SJSA1 (cell line): ENCODE measurements around the gene IGSF5. TPM values are rescaled to one million over a fixed set of nuclear protein-coding genes. Genes with fewer than 3 reads are reported as not detected.
"Not testable (repeated sequence)": the region's sequence is repeated elsewhere in the genome, so short reads cannot be mapped to it uniquely, and the experiment has no call there.

Experiments used
- DNase-seq, 2 experiments: peaks; one replicate each; pipeline ENCODE4 v3.0.0-alpha.2; 2015 to 2020; ENCODE audit warnings: low spot score in 2 of 2, low read depth in 1 of 2
- H3K27ac ChIP-seq: fragments of 250-450 bp; sonication (Bioruptor Pico); 2 replicates; pipeline ENCODE4 v1.5.1; 2020; ENCODE audit warnings: mild to moderate bottlenecking, moderate library complexity
- H3K27me3 ChIP-seq: fragments of 250-450 bp; sonication (Bioruptor Pico); replicated peaks from 2 replicates; pipeline ENCODE4 v1.5.1; 2020; ENCODE audit warnings: mild to moderate bottlenecking, moderate library complexity
- H3K36me3 ChIP-seq: fragments of 250-450 bp; sonication (Bioruptor Pico); 2 replicates; pipeline ENCODE4 v1.5.1; 2020; ENCODE audit warnings: mild to moderate bottlenecking
- H3K4me1 ChIP-seq: fragments of 250-450 bp; sonication (Bioruptor Pico); replicated peaks from 2 replicates; pipeline ENCODE4 v1.6.1; 2021; ENCODE audit warnings: mild to moderate bottlenecking
- H3K4me3 ChIP-seq: fragments of 250-450 bp; sonication (Bioruptor Pico); 2 replicates; pipeline ENCODE4 v1.5.1; 2020; ENCODE audit warnings: mild to moderate bottlenecking
- H3K9me3 ChIP-seq: fragments of 250-450 bp; sonication (Bioruptor Pico); replicated peaks from 2 replicates; pipeline ENCODE4 v1.5.1; 2020; ENCODE audit warnings: mild to moderate bottlenecking
- total RNA-seq: library from RNA; depleted of rRNA; stranded (reverse); fragments of >200 nt; shearing (Covaris generic); gene quantifications from 2 replicates; pipeline ENCODE4 v1.2.3, GENCODE V29; 2014; rRNA removed

Gene IGSF5
- total RNA-seq: not detected in 2 replicates

GRCh38 chr21:39744883-39745282 is at the start of gene IGSF5:
Gene IGSF5, plus strand, starts transcription at chr21:39745183. Its CDS starts 327 bp downstream, at chr21:39745510.
- not testable (repeated sequence) for H3K4me1 ChIP-seq, H3K36me3 ChIP-seq, DNase-seq, H3K27me3 ChIP-seq, H3K27ac ChIP-seq, H3K4me3 ChIP-seq, H3K9me3 ChIP-seq

GRCh38 chr21:39696196-39696595 is 48.8 kb upstream of the IGSF5 start:
- H3K4me1 ChIP-seq: no peaks in the 10 kb centered on the region
- DNase-seq: no peak

GRCh38 chr21:39696618-39697017 is 48.4 kb upstream of the IGSF5 start:
- no peaks in the 10 kb centered on the region for H3K9me3 ChIP-seq
- H3K27ac ChIP-seq: no peak overlapping the region
- H3K4me3 ChIP-seq: no peak overlapping the region
- H3K4me1 ChIP-seq: no peaks in the 10 kb centered on the region
- DNase-seq: no peak
- H3K27me3 ChIP-seq: no peaks in the 10 kb centered on the region
- no peaks in the 10 kb centered on the region for H3K36me3 ChIP-seq

More at GRCh38 chr21:39696196-39696595, 48.8 kb upstream of the IGSF5 start:
- H3K36me3 ChIP-seq: no peaks in the 10 kb centered on the region
- H3K9me3 ChIP-seq: no peaks in the 10 kb centered on the region
- no peak overlapping the region for H3K4me3 ChIP-seq
- no peaks in the 10 kb centered on the region for H3K27me3 ChIP-seq
- H3K27ac ChIP-seq: no peak overlapping the region

- no peaks in the 10 kb centered on the region for H3K36me3 ChIP-seq
- H3K9me3 ChIP-seq: no peaks in the 10 kb centered on the region; the same call in 1 of the 2 replicates
- H3K27me3 ChIP-seq: no peaks in the 10 kb centered on the region
- DNase-seq: no peak
- H3K27ac ChIP-seq: no peak overlapping the region
- H3K4me3 ChIP-seq: no peak overlapping the region
- H3K4me1 ChIP-seq: no peaks in the 10 kb centered on the region
Observed at GRCh38 chr21:39700318-39700717, 44.7 kb upstream of the IGSF5 start.

- Histone ChIP-seq H3K27me3 (no peaks in the 10 kb centered on the region), H3K4me1 (no peaks in the 10 kb centered on the region), H3K36me3 (no peaks in the 10 kb centered on the region), H3K4me3 (no peak overlapping the region), H3K9me3 (no peaks in the 10 kb centered on the region; the same call in 1 of the 2 replicates), H3K27ac (no peak overlapping the region)
- DNase-seq: no peak
Observed at GRCh38 chr21:39703578-39703977, 41.4 kb upstream of the IGSF5 start.

- Histone ChIP-seq H3K27ac (no peak overlapping the region), H3K4me1 (no peaks in the 10 kb centered on the region), H3K4me3 (no peak overlapping the region), H3K36me3 (no peaks in the 10 kb centered on the region), H3K9me3 (no peaks in the 10 kb centered on the region; the same call in 1 of the 2 replicates), H3K27me3 (no peaks in the 10 kb centered on the region)
- no peak for DNase-seq
Observed at GRCh38 chr21:39705849-39706248, 39.1 kb upstream of the IGSF5 start.

- Histone ChIP-seq H3K36me3 (no peaks in the 10 kb centered on the region), H3K27me3 (no peaks in the 10 kb centered on the region), H3K4me1 (no peaks in the 10 kb centered on the region), H3K27ac (no peak overlapping the region), H3K4me3 (no peak overlapping the region), H3K9me3 (no peaks in the 10 kb centered on the region; the same call in 1 of the 2 replicates)
- no peak for DNase-seq
Observed at GRCh38 chr21:39707316-39707715, 37.7 kb upstream of the IGSF5 start.

- no peaks in the 10 kb centered on the region for H3K4me1 ChIP-seq
- H3K36me3 ChIP-seq: no peaks in the 10 kb centered on the region
- no peak for DNase-seq
- no peak overlapping the region for H3K4me3 ChIP-seq
- H3K27ac ChIP-seq: no peak overlapping the region
- no peaks in the 10 kb centered on the region for H3K9me3 ChIP-seq
- no peaks in the 10 kb centered on the region for H3K27me3 ChIP-seq
Observed at GRCh38 chr21:39710866-39711265, 34.1 kb upstream of the IGSF5 start.

- Histone ChIP-seq H3K9me3 (no peaks in the 10 kb centered on the region), H3K4me3 (no peak overlapping the region), H3K27ac (no peak overlapping the region), H3K4me1 (no peaks in the 10 kb centered on the region), H3K36me3 (no peaks in the 10 kb centered on the region), H3K27me3 (no peaks in the 10 kb centered on the region)
- DNase-seq: no peak
Observed at GRCh38 chr21:39712273-39712672, 32.7 kb upstream of the IGSF5 start.

GRCh38 chr21:39712976-39713375 is 32.0 kb upstream of the IGSF5 start:
- Histone ChIP-seq H3K27me3 (no peaks in the 10 kb centered on the region), H3K27ac (no peak overlapping the region), H3K9me3 (no peaks in the 10 kb centered on the region), H3K36me3 (no peaks in the 10 kb centered on the region), H3K4me1 (no peaks in the 10 kb centered on the region), H3K4me3 (no peak overlapping the region)
- DNase-seq: no peak

- Histone ChIP-seq H3K27me3 (no peaks in the 10 kb centered on the region), H3K4me3 (no peak overlapping the region), H3K36me3 (no peaks in the 10 kb centered on the region), H3K9me3 (no peaks in the 10 kb centered on the region), H3K27ac (no peak overlapping the region), H3K4me1 (no peaks in the 10 kb centered on the region)
- no peak for DNase-seq
Observed at GRCh38 chr21:39713905-39714304, 31.1 kb upstream of the IGSF5 start.

GRCh38 chr21:39714331-39714730 is 30.7 kb upstream of the IGSF5 start:
- H3K9me3 ChIP-seq: no peaks in the 10 kb centered on the region
- no peaks in the 10 kb centered on the region for H3K27me3 ChIP-seq
- no peak overlapping the region for H3K27ac ChIP-seq
- H3K36me3 ChIP-seq: no peaks in the 10 kb centered on the region
- DNase-seq: no peak
- no peak overlapping the region for H3K4me3 ChIP-seq
- no peaks in the 10 kb centered on the region for H3K4me1 ChIP-seq

GRCh38 chr21:39715804-39716397 is 29.1 kb upstream of the IGSF5 start:
- Histone ChIP-seq H3K4me1 (no peaks in the 10 kb centered on the region), H3K27me3 (no peaks in the 10 kb centered on the region), H3K36me3 (no peaks in the 10 kb centered on the region), H3K4me3 (no peak overlapping the region), H3K9me3 (no peaks in the 10 kb centered on the region), H3K27ac (no peak overlapping the region)
- DNase-seq: peak; percentile 30 to 57

- Histone ChIP-seq H3K4me3 (no peak overlapping the region), H3K27me3 (no peaks in the 10 kb centered on the region), H3K9me3 (no peaks in the 10 kb centered on the region), H3K27ac (no peak overlapping the region), H3K4me1 (no peaks in the 10 kb centered on the region), H3K36me3 (no peaks in the 10 kb centered on the region)
- no peak for DNase-seq
Observed at GRCh38 chr21:39720126-39720778, 24.7 kb upstream of the IGSF5 start.
